ENCODE results near the gene FAHD1.

GRCh38 chr16:1825864-1826690 lies 929 bp upstream of the FAHD1 start:
- TF ChIP-seq EZH2 (IDR thresholded peaks at IDR 0.05) = no peak
- TF ChIP-seq POLR2AphosphoS5 (IDR thresholded peaks at IDR 0.05; ENCODE audit: borderline replicate concordance, low read depth, low read length) = no peak
- no peak for TF ChIP-seq FOXP2 (optimal IDR thresholded peaks at IDR 0.05; ENCODE audit: control extremely low read depth, extremely low read length, insufficient read depth)

Measured in SK-N-MC (cell line).